K562 (cell line): ENCODE measurements around the gene EMC1. TPM values are rescaled to one million over a fixed set of nuclear protein-coding genes. Genes with fewer than 3 reads are reported as not detected.

Experiments used
- ARHGAP35 ChIP-seq: fragments of 450-650 bp; IDR thresholded peaks from 2 replicates; pipeline ENCODE4 v1.6.1; 2018; ENCODE audit not compliant: partially characterized antibody
- CCNT2 ChIP-seq: IDR thresholded peaks from 2 replicates; pipeline ENCODE4 v1.6.1; 2011; ENCODE audit warnings: borderline replicate concordance, low read depth, mild to moderate bottlenecking, moderate library complexity, mixed read lengths, low read length; ENCODE audit not compliant: insufficient read length; ENCODE audit errors: extremely low read depth
- MNT ChIP-seq, 2 experiments: fragments of 450-650 bp; conservative IDR thresholded peaks; 2 replicates each; pipeline ENCODE4 v1.6.1; 2017; ENCODE audit warnings: mild to moderate bottlenecking in 2 of 2, moderate library complexity in 2 of 2
- RBFOX2 ChIP-seq: fragments of 200-400 bp; formaldehyde crosslinking; IDR thresholded peaks from 2 replicates; pipeline ENCODE4 v1.6.1; 2017; ENCODE audit warnings: low read depth, mild to moderate bottlenecking, low read length, moderate library complexity
- RBM22 ChIP-seq: fragments of 200-400 bp; formaldehyde crosslinking; IDR thresholded peaks from 2 replicates; pipeline ENCODE4 v1.6.1; 2018; ENCODE audit warnings: low read length, low read depth; ENCODE audit not compliant: poor library complexity, severe bottlenecking
- TBL1XR1 ChIP-seq, 2 experiments: IDR thresholded peaks; 2 replicates each; pipeline ENCODE4 v1.6.1; 2012; ENCODE audit warnings: improper control_type of control experiment in 2 of 2, low read length in 2 of 2, mild to moderate bottlenecking in 1 of 2
- ZBTB33 ChIP-seq: sonication (generic); formaldehyde crosslinking; IDR thresholded peaks from 2 replicates; pipeline ENCODE4 v1.8.1; 2023; ENCODE audit warnings: mild to moderate bottlenecking, missing genetic modification reagents
- ZBTB40 ChIP-seq, 2 experiments: fragments of 450-650 bp in 1 of 2; sonication (generic) in 1 of 2; formaldehyde crosslinking in 1 of 2; IDR thresholded peaks; 2 replicates each; pipeline versions ENCODE4 v1.7.1 to v1.9.0; 2016 to 2022; ENCODE audit warnings: inconsistent platforms in 1 of 2, mild to moderate bottlenecking in 1 of 2, missing genetic modification reagents in 1 of 2
- ZNF143 ChIP-seq: sonication (generic); formaldehyde crosslinking; IDR thresholded peaks from 2 replicates; pipeline ENCODE4 v1.9.0; 2022; ENCODE audit warnings: mild to moderate bottlenecking, missing genetic modification reagents
- ZNF41 ChIP-seq: fragments of 250-450 bp; sonication (Bioruptor Pico); conservative IDR thresholded peaks from 2 replicates; pipeline ENCODE4 v1.4.0; 2020; ENCODE audit warnings: mild to moderate bottlenecking
- polyA plus RNA-seq, 8 experiments: library from polyadenylated mRNA; depleted of rRNA in 4 of 8; stranded (reverse) in 5 of 8; unstranded in 3 of 8; fragments of >200 nt; fragmentation: Nextera tagmentation in 2 of 8; fragmentation: Illumina TruSeq in 1 of 8; extraction: Ambion mirVana in 2 of 8; extraction: Trizol in 1 of 8; gene quantifications; 2 replicates each; pipeline versions ENCODE4 v1.2.1 to v1.2.3, GENCODE V29; 2011 to 2014; ENCODE audit warnings: inconsistent platforms in 1 of 8, missing spikeins in 1 of 8
- total RNA-seq, 7 experiments: library from RNA; depleted of rRNA in 6 of 7; stranded (reverse); fragments of >200 nt in 6 of 7; fragmentation: Illumina TruSeq in 2 of 7; extraction: Trizol in 2 of 7; gene quantifications; 2 replicates each; pipeline versions ENCODE4 v1.2.1 to v1.2.3, GENCODE V29; 2011 to 2021; ENCODE audit warnings: low replicate concordance in 1 of 7

The EMC1 gene
- total and polyA plus RNA-seq, 9 of the 15 experiments (the other 6 are each of a cell fraction or from before 2014, with no cell fraction given): 17.8 to 88.2 (median 37.4) TPM

GRCh38 chr1:19251305-19252196, at the start of gene EMC1, which contains the start of gene MRTO4 (continued):
- peak; percentile 97 for TF ChIP-seq RBFOX2
- TF ChIP-seq ARHGAP35: no peak
- TF ChIP-seq MNT (conservative IDR thresholded peaks at IDR 0.05): peak; percentile 99 to 100
- TF ChIP-seq ZNF41 (CRISPR knock-in tag): peak; percentile 4; the same call in 1 of the 2 replicates
- peak in 1 of 2 experiments; percentile 33; a peak in 1 of 4 replicates for TF ChIP-seq TBL1XR1 (IDR thresholded peaks at IDR 0.05; ENCODE audit: low read length in 2 of 2)
- TF ChIP-seq ZBTB33 (CRISPR knock-in tag): peak; percentile 69
- peak; percentile 90 for TF ChIP-seq RBM22
- peak; percentile 85 for TF ChIP-seq CCNT2
- TF ChIP-seq ZBTB40 (IDR thresholded peaks at IDR 0.05): peak; percentile 43; the same call in 1 of the 2 replicates
- TF ChIP-seq ZBTB40 (CRISPR knock-in tag; IDR thresholded peaks at IDR 0.05): no peak
- peak; percentile 95 for TF ChIP-seq ZNF143 (CRISPR knock-in tag)
